Stimulated activated CD8-positive, alpha-beta memory T cell treated with anti-CD3 and anti-CD28 coated beads, Interleukin-4, amount 100 ng/mL, for 1 hour (primary cell): ENCODE measurements around the gene FKBP1A.

Experiments
- DNase-seq, 2 donors: peaks; one replicate each; pipeline ENCODE4 v3.0.0-alpha.2; 2020; ENCODE audit warnings: low read depth in 2 of 2, low spot score in 1 of 2

FKBP1A gene

DNA sequence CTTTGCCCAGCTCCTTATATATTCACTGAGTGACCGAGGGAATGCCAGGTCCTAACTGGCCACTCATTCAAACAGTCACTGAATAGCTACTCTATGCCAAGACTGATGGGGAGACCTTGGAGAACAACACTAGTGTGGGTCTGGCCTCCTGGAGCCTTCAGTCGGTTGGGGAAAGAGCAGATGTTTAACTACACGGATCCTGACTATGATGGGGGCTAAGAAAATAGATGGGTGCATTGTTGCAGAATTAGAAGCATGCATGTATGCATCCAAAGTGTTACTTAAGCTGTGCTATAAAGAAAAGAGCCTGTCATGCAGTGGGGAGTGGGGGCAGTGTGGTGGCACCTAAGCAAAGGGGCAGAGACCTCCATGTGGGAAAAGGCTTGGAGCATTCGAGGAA is 6.5 kb downstream of the FKBP1A start:
- no peak for DNase-seq

DNA sequence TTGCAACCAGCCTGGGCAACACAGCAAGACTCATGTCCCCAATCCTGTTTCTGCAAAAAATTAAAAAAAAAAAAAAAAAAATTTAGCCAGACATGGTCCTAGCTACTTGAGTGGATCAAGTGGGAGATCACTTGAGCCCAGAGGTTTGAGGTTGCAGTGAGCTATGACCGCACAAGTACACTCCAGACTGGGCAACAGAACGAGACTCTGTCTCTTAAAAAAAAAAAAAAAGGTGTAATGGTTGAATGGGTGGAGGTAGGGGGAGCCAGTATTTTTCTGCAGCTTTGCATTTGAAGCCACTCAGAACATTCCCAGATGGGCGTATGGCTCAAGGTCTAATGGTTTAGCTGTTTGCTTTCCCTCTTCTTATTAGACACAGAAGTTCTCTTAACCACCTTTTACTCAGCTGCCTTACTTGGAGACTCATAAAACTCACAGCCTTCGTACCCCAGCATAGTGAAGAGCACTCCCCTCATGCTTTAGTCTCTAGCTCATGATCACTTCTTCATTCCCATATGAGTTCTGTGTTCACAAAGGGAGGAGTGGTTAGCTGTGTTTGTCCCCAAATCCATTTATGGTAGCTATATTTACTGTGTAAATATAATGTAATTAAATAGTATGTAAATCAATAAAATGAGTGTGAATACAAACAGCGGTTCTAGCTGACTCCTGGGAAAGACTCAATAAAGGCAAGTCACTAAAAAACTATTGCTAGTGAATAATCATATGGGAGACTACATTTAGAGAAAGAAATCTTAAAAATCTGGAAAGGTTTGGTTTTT is 9.0 kb downstream of the FKBP1A start:
- no peak for DNase-seq

DNA sequence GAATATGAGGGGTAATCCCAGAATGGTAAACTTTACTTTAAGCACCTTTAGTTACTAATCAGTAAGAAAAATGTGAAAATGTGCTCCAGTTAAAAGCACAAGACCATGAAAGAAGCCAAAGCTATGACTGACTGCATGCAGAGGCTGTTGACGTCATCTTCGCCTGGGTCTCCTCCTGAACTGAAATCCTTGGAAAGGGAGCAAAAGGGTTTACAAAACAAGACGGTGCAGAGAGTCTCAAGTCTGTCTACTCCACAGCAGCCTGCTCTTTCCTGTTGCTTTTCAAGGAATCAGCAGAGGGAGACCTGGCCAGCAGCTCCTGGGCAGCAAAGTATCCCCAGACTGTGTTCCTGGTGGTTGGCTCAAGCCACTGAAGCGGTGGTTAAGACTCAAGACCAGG is 10.2 kb downstream of the FKBP1A start:
- no peak for DNase-seq

DNA sequence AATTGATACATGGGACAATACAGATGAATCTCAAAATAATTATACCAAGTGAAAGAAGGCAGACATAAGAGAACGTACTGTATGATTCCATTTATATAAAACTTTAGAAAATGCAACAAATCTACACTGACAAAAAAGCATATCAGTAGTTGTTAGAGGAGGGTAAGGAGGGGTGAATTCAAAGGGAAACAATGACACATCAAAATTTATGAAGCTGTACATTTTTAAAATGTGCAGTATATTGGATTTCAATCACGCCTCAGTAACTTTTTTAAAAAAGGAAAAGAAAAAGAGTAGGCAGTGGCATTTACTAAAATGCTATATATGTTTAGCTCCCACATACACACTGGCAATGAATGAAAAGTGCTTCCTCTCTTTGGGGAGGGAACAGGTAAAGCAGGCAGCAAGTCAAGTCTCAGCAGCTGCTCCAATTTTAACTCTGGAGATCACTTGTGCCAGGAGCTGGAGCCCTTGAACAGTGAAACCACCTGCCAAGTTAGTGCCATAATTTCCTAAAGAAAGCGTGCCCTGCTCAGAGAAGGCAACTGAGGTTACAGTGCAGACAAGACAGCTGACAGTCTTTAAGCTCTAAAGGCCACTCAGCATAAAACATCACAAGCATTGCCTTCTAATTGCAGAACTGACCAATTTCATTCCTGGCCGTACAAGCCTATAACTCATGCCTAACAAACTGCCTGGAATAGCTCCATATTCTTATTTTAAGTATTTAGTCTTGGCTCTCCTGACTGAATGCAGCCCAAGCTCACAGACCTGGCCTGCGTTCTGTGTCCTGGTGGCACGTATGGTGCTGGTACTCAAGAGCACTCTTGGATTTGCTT is 10.9 kb downstream of the FKBP1A start:
- no peak for DNase-seq

DNA sequence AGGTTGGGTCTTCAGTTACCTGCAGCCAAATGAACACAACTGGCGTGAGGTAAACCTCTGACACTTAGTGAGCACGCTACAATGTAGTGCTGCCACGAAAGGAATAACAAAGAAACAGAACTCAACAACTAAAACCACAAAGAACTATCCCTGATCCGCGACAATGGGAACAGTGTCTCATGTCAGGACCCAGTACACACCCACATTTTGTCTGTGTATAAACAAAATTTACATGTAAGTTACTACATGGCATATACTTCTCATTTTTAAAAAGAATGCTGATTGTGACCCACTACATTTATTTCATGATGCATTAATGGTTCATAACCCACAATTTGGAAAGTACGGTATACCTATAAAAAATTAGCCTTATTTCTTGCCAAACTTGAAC is 14.1 kb downstream of the FKBP1A start:
- DNase-seq, result no peak

DNA sequence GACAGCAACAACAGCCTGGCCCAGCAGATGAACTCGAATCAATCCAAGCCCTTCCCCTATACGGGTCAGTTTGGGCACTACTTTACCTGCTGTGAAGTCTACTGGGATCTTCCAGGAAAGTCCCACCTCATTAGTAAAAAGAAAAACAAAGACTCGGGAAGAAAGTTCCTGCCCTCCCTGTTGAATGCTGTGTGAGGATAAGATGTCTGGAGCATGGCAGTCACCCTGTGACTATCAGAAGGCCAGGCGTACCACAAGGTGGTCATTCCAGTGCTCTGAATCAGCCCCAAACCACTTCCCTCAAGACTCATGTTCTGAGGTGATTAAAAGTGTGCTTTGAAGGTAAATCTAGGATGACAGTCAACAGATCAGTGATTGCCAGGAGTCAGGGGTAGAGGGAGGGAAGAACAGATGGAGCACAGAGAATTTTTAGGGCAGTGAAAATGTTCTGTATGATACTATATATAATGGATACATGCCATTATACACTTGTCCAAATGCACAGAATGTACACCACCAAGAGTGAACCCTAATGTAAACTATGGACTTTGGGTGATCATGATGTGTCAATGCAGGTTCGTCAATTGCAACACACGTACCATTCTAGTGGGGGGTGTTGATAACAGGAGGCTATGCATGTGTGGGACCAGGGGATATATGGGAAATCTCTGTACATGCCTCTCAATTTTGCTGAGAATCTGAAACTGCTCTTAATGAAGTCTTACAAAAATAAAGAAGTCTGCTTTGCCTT is 14.7 kb downstream of the FKBP1A start:
- no peak for DNase-seq

DNA sequence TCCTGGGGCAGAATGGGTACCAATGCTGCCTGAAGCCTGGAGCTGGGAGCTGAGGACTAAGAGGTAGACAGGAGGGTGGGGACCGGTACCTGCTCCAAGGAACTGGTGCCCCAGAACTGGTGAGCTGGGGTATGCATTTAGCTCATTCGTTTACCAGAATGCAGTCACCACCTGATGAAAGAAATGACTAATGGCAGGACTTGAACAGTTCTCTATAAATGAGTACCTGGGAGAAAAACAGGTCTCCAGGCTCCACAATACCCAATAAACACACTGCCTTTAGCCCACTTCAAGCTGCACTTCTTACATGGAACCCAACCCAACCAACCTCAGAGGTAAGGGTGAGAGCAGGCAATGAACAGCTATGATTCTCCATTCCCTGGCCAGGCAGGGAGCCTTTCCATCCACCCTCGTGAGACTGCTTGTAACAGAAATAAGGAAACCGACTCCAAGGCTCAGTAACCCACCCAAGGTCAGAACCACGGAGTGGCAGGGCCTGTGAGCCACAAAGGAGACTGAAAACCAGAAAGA is 15.4 kb downstream of the FKBP1A start:
- DNase-seq, result no peak

DNA sequence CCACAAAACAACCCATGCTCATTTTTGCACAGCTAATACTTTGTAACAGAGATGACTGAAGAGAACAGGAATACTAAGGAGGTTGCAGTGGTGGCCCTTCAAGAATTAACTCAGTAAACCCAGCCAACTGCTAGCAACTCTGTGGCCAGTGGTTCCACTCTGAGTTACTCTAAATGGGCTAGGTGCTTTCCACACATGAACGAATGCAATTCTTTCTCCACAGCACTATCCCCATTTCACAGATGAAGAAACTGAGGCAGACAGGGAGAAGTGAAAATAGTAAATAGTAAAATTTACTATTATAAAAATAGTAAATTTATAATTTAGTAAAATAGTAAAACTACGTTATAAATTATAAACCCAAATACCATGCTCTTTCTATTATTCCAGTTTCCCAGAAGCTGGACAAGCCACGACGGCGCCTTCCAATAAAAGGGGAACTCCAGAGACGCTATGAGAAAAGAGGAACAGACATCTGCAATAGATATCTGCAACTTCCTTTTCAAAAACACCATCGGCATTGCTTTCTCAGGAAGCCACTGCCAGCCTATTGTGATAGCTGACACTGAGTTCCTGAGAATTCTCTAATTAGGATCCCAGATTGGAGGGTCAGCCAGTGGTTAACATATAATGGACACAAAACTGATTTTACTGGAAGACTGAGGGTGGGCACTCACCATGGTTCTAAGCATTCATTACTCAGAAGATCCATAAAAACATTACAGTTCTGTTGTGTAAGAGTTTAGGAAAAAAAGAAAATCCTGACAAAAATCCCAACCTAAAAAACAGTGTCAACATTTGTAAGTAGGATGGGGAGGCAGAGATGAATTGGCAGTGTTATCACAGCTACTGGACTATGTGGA is 16.2 kb downstream of the FKBP1A start:
- no peak for DNase-seq

GRCh38 chr20:1376007-1376406 is 16.8 kb downstream of the FKBP1A start:
- no peak for DNase-seq

GRCh38 chr20:1375515-1375914 is 17.3 kb downstream of the FKBP1A start:
- no peak for DNase-seq

GRCh38 chr20:1374246-1374645 is 18.6 kb downstream of the FKBP1A start:
- no peak for DNase-seq

DNA sequence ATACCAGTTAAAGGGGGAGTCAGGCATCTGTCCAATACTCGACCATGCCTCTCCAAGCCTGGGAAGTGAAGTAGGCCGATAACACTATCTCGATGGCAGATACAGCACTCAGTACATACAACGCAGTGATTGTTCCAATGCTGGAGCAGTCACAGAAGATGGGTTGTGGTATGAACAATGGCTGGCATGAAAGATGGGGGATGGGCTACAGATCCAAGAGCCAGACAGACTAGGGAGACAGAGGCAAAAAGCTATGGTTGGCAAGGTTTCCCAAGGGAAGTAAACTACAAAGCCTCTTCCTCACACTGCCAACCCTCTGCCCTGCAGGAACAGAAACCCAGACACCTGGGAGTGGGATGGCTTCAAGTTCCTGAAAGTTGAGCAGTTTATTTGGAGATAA is 19.2 kb downstream of the FKBP1A start:
- DNase-seq, result no peak

DNA sequence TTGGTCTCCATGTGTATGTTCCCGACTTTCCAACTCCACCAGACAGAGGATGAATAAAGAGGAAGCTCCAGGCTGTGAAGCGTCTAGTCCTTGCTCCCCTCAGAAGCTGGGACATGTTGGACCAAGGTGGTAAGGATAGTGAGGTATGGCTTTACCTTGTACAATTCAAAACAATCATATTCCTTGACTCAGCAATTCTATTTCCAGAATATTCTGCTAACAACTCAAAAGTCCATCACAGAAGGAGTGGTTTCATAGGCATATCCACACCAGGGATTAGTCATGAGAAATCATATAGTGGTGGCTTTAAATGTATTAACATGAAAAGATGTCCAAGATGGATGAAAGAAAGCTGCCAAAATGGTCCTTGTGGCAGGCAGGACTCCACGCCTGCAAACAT is 19.8 kb downstream of the FKBP1A start:
- DNase-seq, result no peak

- no peak for DNase-seq
These were observed 20.9 kb downstream of the FKBP1A start for GRCh38 chr20:1371830-1372539.

GRCh38 chr20:1371202-1371782 is 21.6 kb downstream of the FKBP1A start:
- DNase-seq, result no peak

GRCh38 chr20:1370548-1371110 is 22.2 kb downstream of the FKBP1A start:
- no peak for DNase-seq

DNA sequence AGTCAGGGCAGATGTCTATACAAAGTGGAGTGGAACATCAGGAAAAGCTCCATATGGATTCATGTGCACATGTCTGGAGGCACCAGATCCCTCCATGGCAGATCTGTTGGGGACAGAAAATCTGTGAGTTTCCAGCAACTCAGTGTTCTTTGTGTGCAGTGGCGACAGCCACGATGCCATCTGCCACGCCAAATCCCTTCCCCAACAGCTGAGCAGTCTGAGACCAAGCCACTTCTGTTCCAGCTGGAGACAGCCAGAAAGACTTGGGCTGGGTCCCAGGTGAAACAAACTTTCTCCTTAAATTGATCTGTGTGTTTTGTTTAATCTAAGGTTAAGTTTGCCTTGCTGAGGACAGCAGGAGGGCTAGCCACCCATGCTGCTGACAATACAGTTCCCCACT is 22.9 kb downstream of the FKBP1A start:
- DNase-seq, result no peak

GRCh38 chr20:1368448-1369199 is 24.2 kb downstream of the FKBP1A start:
- no peak for DNase-seq

- no peak for DNase-seq
These were observed 25.4 kb downstream of the FKBP1A start for GRCh38 chr20:1367479-1367878.
